GM12872 (cell line): ENCODE results near the gene CRAT.
A peak's percentile ranks its signal among the peaks of the same experiment; 100 is the strongest.

Experiments
- CTCF ChIP-seq: IDR thresholded peaks from 3 replicates; pipeline ENCODE4 v1.5.1; 2011; ENCODE audit warnings: low read depth, mild to moderate bottlenecking, low read length, moderate library complexity; ENCODE audit not compliant: insufficient read depth

CRAT gene

GRCh38 chr9:129105857-129106694, 4.5 kb downstream of the CRAT start:
- TF ChIP-seq CTCF: no peak

GRCh38 chr9:129104051-129104450, 6.5 kb downstream of the CRAT start:
- TF ChIP-seq CTCF: no peak

GRCh38 chr9:129103595-129103965, 7.0 kb downstream of the CRAT start:
- no peak for TF ChIP-seq CTCF

GRCh38 chr9:129102791-129103594, 7.6 kb downstream of the CRAT start:
- peak; percentile 67 for TF ChIP-seq CTCF

- TF ChIP-seq CTCF: no peak
Observed at GRCh38 chr9:129102095-129102525, 8.5 kb downstream of the CRAT start.

- TF ChIP-seq CTCF: no peak
Observed at GRCh38 chr9:129101279-129101678, 9.3 kb downstream of the CRAT start.

- no peak for TF ChIP-seq CTCF
Observed at GRCh38 chr9:129100383-129101169, 10.0 kb downstream of the CRAT start.
